Keratinocyte (primary cell): ENCODE measurements around the gene RASEF. TPM values are rescaled to one million over a fixed set of nuclear protein-coding genes. Genes with fewer than 3 reads are reported as not detected.

ENCODE experiments used
- DNase-seq: peaks from one replicate; pipeline ENCODE4 v3.0.0-alpha.2; 2011; ENCODE audit warnings: low read depth, missing footprints, low spot score
- FAIRE-seq: peaks from 2 replicates; lab custom pipeline; 2011; peaks lifted over from hg19 to GRCh38; lab: Jason Lieb, UNC
- H2AFZ ChIP-seq: 2 replicates; pipeline ENCODE4 v1.6.0; 2012; ENCODE audit warnings: low read length, control low read depth, inconsistent platforms; ENCODE audit not compliant: control insufficient read depth
- H3K27ac ChIP-seq: 2 replicates; pipeline ENCODE4 v1.5.1; 2011; ENCODE audit warnings: low read length; ENCODE audit not compliant: control insufficient read depth, insufficient read depth
- H3K27me3 ChIP-seq: 3 replicates; pipeline ENCODE4 v1.6.0; 2011; ENCODE audit warnings: low read length; ENCODE audit not compliant: control insufficient read depth, insufficient read depth; ENCODE audit errors: extremely low read depth
- H3K36me3 ChIP-seq, 2 experiments: 2 replicates in 1 of 2; 3 replicates in 1 of 2; pipeline ENCODE4 v1.5.1; 2011; ENCODE audit warnings: low read length in 2 of 2, mild to moderate bottlenecking in 1 of 2; ENCODE audit not compliant: control insufficient read depth in 2 of 2, insufficient read depth in 2 of 2; ENCODE audit errors: extremely low read depth in 1 of 2
- H3K4me1 ChIP-seq: 3 replicates; pipeline ENCODE4 v1.5.1; 2011; ENCODE audit warnings: low read length; ENCODE audit not compliant: control insufficient read depth, insufficient read depth; ENCODE audit errors: extremely low read depth
- H3K4me2 ChIP-seq: 3 replicates; pipeline ENCODE4 v1.6.0; 2011; ENCODE audit warnings: low read depth, low read length; ENCODE audit not compliant: control insufficient read depth, insufficient read depth; ENCODE audit errors: extremely low read depth
- H3K4me3 ChIP-seq, 3 experiments: fragments of 200-600 bp in 1 of 3; sonication (generic) in 1 of 3; 2 replicates in 2 of 3; 3 replicates in 1 of 3; pipeline ENCODE4 v1.5.1; 2011 to 2016; ENCODE audit warnings: low read length in 3 of 3, mild to moderate bottlenecking in 3 of 3, control low read depth in 2 of 3, inconsistent platforms in 1 of 3, low read depth in 1 of 3, mixed read lengths in 1 of 3, mixed run types in 1 of 3, moderate library complexity in 1 of 3; ENCODE audit not compliant: control insufficient read depth in 2 of 3, insufficient read depth in 2 of 3; ENCODE audit errors: extremely low read depth in 1 of 3
- H3K79me2 ChIP-seq: 2 replicates; pipeline ENCODE4 v1.6.0; 2012; ENCODE audit warnings: low read length; ENCODE audit not compliant: control insufficient read depth, insufficient read depth
- H3K9ac ChIP-seq: 3 replicates; pipeline ENCODE4 v1.6.0; 2011; ENCODE audit warnings: low read length; ENCODE audit not compliant: control insufficient read depth, insufficient read depth; ENCODE audit errors: extremely low read depth
- H3K9me1 ChIP-seq: 3 replicates; pipeline ENCODE4 v1.6.0; 2011; ENCODE audit warnings: low read length; ENCODE audit not compliant: control insufficient read depth, insufficient read depth; ENCODE audit errors: extremely low read depth
- H3K9me3 ChIP-seq: 2 replicates; pipeline ENCODE4 v1.5.1; 2012; ENCODE audit warnings: low read depth, low read length; ENCODE audit not compliant: control insufficient read depth
- H4K20me1 ChIP-seq: 3 replicates; pipeline ENCODE4 v1.6.0; 2011; ENCODE audit warnings: low read length; ENCODE audit not compliant: control insufficient read depth, insufficient read depth; ENCODE audit errors: extremely low read depth
- CTCF ChIP-seq, 3 experiments: IDR thresholded peaks in 1 of 3; conservative IDR thresholded peaks in 1 of 3; optimal IDR thresholded peaks in 1 of 3; 2 replicates in 2 of 3; 3 replicates in 1 of 3; pipeline versions ENCODE3 to v1.5.1; 2011; ENCODE audit warnings: low read length in 3 of 3, mild to moderate bottlenecking in 3 of 3, moderate library complexity in 2 of 3, control low read depth in 1 of 3, inconsistent platforms in 1 of 3; ENCODE audit not compliant: insufficient read depth in 2 of 3; ENCODE audit errors: extremely low read depth in 1 of 3
- EZH2 ChIP-seq: IDR thresholded peaks from one replicate; pipeline ENCODE4 v1.6.1; 2012; ENCODE audit warnings: inconsistent platforms, mild to moderate bottlenecking, low read length, moderate library complexity
- dilution Hi-C: fragments of 300-500 bp; cut with MboI; formaldehyde crosslinking; loops from one replicate; pipeline ENCODE4 v1.7.0; 2020; ENCODE audit warnings: low sequenced_read_pairs; ENCODE audit not compliant: extremely low pct_ligation_motif_present
- polyA plus RNA-seq, 5 experiments: library from polyadenylated mRNA; depleted of rRNA in 3 of 5; stranded (reverse) in 3 of 5; stranded (forward) in 1 of 5; unstranded in 1 of 5; fragments of >200 nt; gene quantifications; 1 replicate in 1 of 5; 2 replicates in 3 of 5; 3 replicates in 1 of 5; pipeline versions ENCODE4 v1.2.1 to v1.2.3, GENCODE V29; 2011 to 2012; ENCODE audit warnings: missing spikeins in 2 of 5, low read depth in 1 of 5, low replicate concordance in 1 of 5

Gene RASEF
- polyA plus RNA-seq, 1 donor (not counting 4 experiments of a cell fraction or from before 2014, with no cell fraction given), result 0.28 TPM

GRCh38 chr9:83043597-83043996 is 19.3 kb downstream of the RASEF start:
- Histone ChIP-seq H3K4me2 (no peak overlapping the region), H3K27ac (no peak overlapping the region), H3K4me1 (no peaks in the 10 kb centered on the region), H2AFZ (no peak overlapping the region), H3K36me3 (no peaks in the 10 kb centered on the region), H3K9ac (no peak overlapping the region), H3K79me2 (no peaks in the 10 kb centered on the region), H3K9me3 (no peaks in the 10 kb centered on the region), H3K9me1 (no peaks in the 10 kb centered on the region), H3K4me3 (no peak overlapping the region), H4K20me1 (no peaks in the 10 kb centered on the region), H3K27me3 (no peaks in the 10 kb centered on the region)
- FAIRE-seq (no peak), DNase-seq (no peak)
- dilution Hi-C loops, result no loop called here
- no peak for TF ChIP-seq EZH2
- TF ChIP-seq CTCF (optimal IDR thresholded peaks at IDR 0.05 in 1 of 3, IDR thresholded peaks at IDR 0.05 in 1 of 3, conservative IDR thresholded peaks at IDR 0.05 in 1 of 3; ENCODE audit: extremely low read depth in 1 of 3, insufficient read depth in 2 of 3, low read length in 3 of 3), result no peak

GRCh38 chr9:83041771-83042170 is 21.2 kb downstream of the RASEF start:
- Histone ChIP-seq H4K20me1 (no peaks in the 10 kb centered on the region), H3K27me3 (no peaks in the 10 kb centered on the region), H2AFZ (no peak overlapping the region), H3K27ac (no peak overlapping the region), H3K4me2 (no peak overlapping the region), H3K36me3 (no peaks in the 10 kb centered on the region), H3K79me2 (no peaks in the 10 kb centered on the region), H3K9ac (no peak overlapping the region), H3K4me1 (no peaks in the 10 kb centered on the region), H3K9me1 (no peaks in the 10 kb centered on the region), H3K4me3 (no peak overlapping the region), H3K9me3 (no peaks in the 10 kb centered on the region)
- dilution Hi-C loops, result no loop called here
- TF ChIP-seq CTCF (optimal IDR thresholded peaks at IDR 0.05 in 1 of 3, IDR thresholded peaks at IDR 0.05 in 1 of 3, conservative IDR thresholded peaks at IDR 0.05 in 1 of 3; ENCODE audit: extremely low read depth in 1 of 3, insufficient read depth in 2 of 3, low read length in 3 of 3) (no peak), EZH2 (no peak)
- FAIRE-seq, result no peak
- no peak for DNase-seq
